ENCODE results near the gene TPM3. TPM values are rescaled to one million over a fixed set of nuclear protein-coding genes. Genes with fewer than 3 reads are reported as not detected.
A peak's percentile ranks its signal among the peaks of the same experiment; 100 is the strongest.

Gene TPM3
- total RNA-seq, 2 experiments from 2014 or later: 235 to 420 TPM

- Histone ChIP-seq H3K36me3 (ENCODE audit: insufficient read depth, low read length) (peaks cover 100% of the 10 kb centered on the region), H3K27ac (ENCODE audit: low read depth, low read length, poor library complexity, severe bottlenecking) (no peak overlapping the region), H2AFZ (ENCODE audit: low read length) (no peak overlapping the region), H3K9me2 (ENCODE audit: insufficient read depth, low read length) (no peaks in the 10 kb centered on the region), H3K4me1 (ENCODE audit: insufficient read depth, low read length, poor library complexity, severe bottlenecking) (peaks cover 24% of the 10 kb centered on the region), H3K79me2 (ENCODE audit: insufficient read depth, low read depth, low read length) (no peaks in the 10 kb centered on the region), H3K4me3 (ENCODE audit: low read depth, low read length, poor library complexity, severe bottlenecking) (no peak overlapping the region), H3K4me2 (ENCODE audit: low read length) (no peak overlapping the region), H4K20me1 (ENCODE audit: insufficient read depth, low read length) (no peaks in the 10 kb centered on the region), H3K9me3 (ENCODE audit: low read length) (peaks cover 16% of the 10 kb centered on the region)
- ChIA-PET POLR2A (interaction anchor here (0.6 to 1.3 kb wide), 3 partner anchors 16 to 88 kb away, joined by 3 to 6 read pairs (median 4); no protein-coding TSS in a partner anchor), CTCF (ENCODE audit: unreplicated experiment) (interaction anchor here (0.6 kb wide), 1 partner anchor 172 kb away, joined by 3 read pairs; no protein-coding TSS in a partner anchor)
- no peak for TF ChIP-seq CTCF (conservative IDR thresholded peaks at IDR 0.05; ENCODE audit: low read length)
- TF ChIP-seq EZH2phosphoT487 (IDR thresholded peaks at IDR 0.05; ENCODE audit: borderline replicate concordance, low read depth, low read length): no peak
- no peak for DNase-seq (ENCODE audit: low spot score)
- BruUV-seq (replicated peaks): no TSS peak
- intact Hi-C loops (cut with micrococcal nuclease; ENCODE audit: unreplicated experiment): no loop called here
These were observed 32.3 kb downstream of the TPM3 start for GRCh38 chr1:154159554-154159953.

- no TSS peak for BruUV-seq (replicated peaks)
- Histone ChIP-seq H3K9me3 (ENCODE audit: low read length) (peaks cover 16% of the 10 kb centered on the region), H3K36me3 (ENCODE audit: insufficient read depth, low read length) (peaks cover 93% of the 10 kb centered on the region), H3K4me3 (ENCODE audit: low read depth, low read length, poor library complexity, severe bottlenecking) (no peak overlapping the region), H2AFZ (ENCODE audit: low read length) (no peak overlapping the region), H3K9me2 (ENCODE audit: insufficient read depth, low read length) (no peaks in the 10 kb centered on the region), H3K79me2 (ENCODE audit: insufficient read depth, low read depth, low read length) (no peaks in the 10 kb centered on the region), H3K4me1 (ENCODE audit: insufficient read depth, low read length, poor library complexity, severe bottlenecking) (peaks cover 24% of the 10 kb centered on the region), H3K4me2 (ENCODE audit: low read length) (peak overlapping the region; percentile 5), H3K27ac (ENCODE audit: low read depth, low read length, poor library complexity, severe bottlenecking) (peak overlapping the region; percentile 49), H4K20me1 (ENCODE audit: insufficient read depth, low read length) (no peaks in the 10 kb centered on the region)
- DNase-seq (ENCODE audit: low spot score): peak; percentile 21
- intact Hi-C loops (cut with micrococcal nuclease; ENCODE audit: unreplicated experiment): no loop called here
- TF ChIP-seq EZH2phosphoT487 (IDR thresholded peaks at IDR 0.05; ENCODE audit: borderline replicate concordance, low read depth, low read length) (no peak), CTCF (conservative IDR thresholded peaks at IDR 0.05; ENCODE audit: low read length) (no peak)
- ChIA-PET CTCF (ENCODE audit: unreplicated experiment) (no interaction called here), POLR2A (interaction anchor here (0.6 to 1.2 kb wide), 5 partner anchors 23 to 304 kb away, joined by 3 to 5 read pairs (median 4); no protein-coding TSS in a partner anchor)
These were observed 33.4 kb downstream of the TPM3 start for GRCh38 chr1:154158307-154159125.

Measured in OCI-LY7 (cell line).